ENCODE measurements around the gene UBE2E1.

UBE2E1 gene

DNA sequence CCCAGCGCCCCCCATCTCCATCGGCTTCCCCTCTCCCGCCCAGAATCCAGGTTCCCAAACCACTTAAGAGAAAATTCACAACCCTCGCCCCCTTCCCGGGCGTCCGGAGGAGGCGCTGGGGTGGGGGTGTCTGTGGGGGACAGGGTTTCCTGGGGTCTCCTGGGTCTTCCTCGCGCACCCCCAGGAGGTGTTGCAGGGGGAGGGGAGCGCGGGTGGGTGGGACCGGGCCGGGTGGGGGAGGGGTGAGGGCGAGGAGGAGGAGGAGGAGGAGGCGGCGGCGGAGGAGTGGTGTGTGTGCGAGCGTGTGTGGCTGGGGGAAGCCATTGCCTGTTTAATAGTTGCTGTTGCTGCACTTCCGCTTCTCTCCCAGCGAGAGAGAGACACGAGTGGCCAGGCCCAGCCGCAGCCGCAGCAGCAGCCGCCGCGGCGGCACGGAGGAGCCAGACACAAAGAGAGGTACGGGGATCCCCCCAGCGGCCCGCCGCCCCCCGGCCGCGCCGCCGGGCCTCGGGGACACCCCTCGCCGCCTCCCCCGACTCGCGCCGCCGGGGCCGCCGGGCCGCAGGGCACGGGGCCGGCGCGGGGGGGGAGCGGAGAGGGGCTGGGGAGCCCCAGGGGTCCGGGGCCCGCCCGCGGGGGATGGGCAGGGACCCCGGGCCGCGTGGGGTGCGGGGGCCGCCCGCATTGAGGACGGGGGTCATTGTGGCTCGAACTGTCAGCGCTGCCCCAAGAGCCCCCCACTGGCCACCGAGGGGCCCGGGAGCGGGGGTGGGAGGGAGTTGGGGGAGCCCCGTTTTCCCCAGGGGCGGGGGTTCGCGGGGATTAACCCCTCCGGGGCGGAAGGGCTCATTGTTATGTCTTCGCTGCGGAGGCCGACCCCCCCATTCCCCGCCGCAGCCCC lies at the start of gene UBE2E1:
TSS of gene UBE2E1 (plus strand) at position 323 of the 901 bp plus-strand sequence. CDS start 1,315 bp downstream, outside the sequence.
- TF ChIP-seq, protein P1, sequence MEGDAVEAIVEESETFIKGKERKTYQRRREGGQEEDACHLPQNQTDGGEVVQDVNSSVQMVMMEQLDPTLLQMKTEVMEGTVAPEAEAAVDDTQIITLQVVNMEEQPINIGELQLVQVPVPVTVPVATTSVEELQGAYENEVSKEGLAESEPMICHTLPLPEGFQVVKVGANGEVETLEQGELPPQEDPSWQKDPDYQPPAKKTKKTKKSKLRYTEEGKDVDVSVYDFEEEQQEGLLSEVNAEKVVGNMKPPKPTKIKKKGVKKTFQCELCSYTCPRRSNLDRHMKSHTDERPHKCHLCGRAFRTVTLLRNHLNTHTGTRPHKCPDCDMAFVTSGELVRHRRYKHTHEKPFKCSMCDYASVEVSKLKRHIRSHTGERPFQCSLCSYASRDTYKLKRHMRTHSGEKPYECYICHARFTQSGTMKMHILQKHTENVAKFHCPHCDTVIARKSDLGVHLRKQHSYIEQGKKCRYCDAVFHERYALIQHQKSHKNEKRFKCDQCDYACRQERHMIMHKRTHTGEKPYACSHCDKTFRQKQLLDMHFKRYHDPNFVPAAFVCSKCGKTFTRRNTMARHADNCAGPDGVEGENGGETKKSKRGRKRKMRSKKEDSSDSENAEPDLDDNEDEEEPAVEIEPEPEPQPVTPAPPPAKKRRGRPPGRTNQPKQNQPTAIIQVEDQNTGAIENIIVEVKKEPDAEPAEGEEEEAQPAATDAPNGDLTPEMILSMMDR (IDR thresholded peaks at IDR 0.05): no peak
- no peaks in the 10 kb centered on the region for H3K27me3 ChIP-seq
- peak within 1 kb of the TSS; percentile 80 for H3K27ac ChIP-seq
- H3K36me3 ChIP-seq: no peaks in the 10 kb centered on the region
- peak within 1 kb of the TSS; percentile 61 to 75 for H3K4me3 ChIP-seq (ENCODE audit: low read depth in 1 of 2, low read length in 1 of 2)
- peaks cover 21 to 33% of the 10 kb centered on the region in 2 experiments for H3K4me1 ChIP-seq (ENCODE audit: control insufficient read depth in 1 of 2, insufficient read depth in 1 of 2, low read depth in 1 of 2, low read length in 1 of 2)
- H3K9me3 ChIP-seq: no peaks in the 10 kb centered on the region

- no peak overlapping the region for H3K4me3 ChIP-seq (ENCODE audit: low read depth in 1 of 2, low read length in 1 of 2)
- H3K36me3 ChIP-seq: no peaks in the 10 kb centered on the region
- peaks cover under 1% of the 10 kb centered on the region in 2 experiments for H3K4me1 ChIP-seq (ENCODE audit: control insufficient read depth in 1 of 2, insufficient read depth in 1 of 2, low read depth in 1 of 2, low read length in 1 of 2)
- H3K27ac ChIP-seq: no peak overlapping the region
- TF ChIP-seq, protein P1 (IDR thresholded peaks at IDR 0.05): no peak
- H3K27me3 ChIP-seq: no peaks in the 10 kb centered on the region
- no peaks in the 10 kb centered on the region for H3K9me3 ChIP-seq
Observed at GRCh38 chr3:23756206-23756840, 49.4 kb upstream of the UBE2E1 start.

GRCh38 chr3:23758253-23758838 lies 47.4 kb upstream of the UBE2E1 start:
- H3K27ac ChIP-seq: no peak overlapping the region
- TF ChIP-seq, protein P1 (IDR thresholded peaks at IDR 0.05): no peak
- H3K4me1 ChIP-seq (ENCODE audit: control insufficient read depth in 1 of 2, insufficient read depth in 1 of 2, low read depth in 1 of 2, low read length in 1 of 2): peaks cover 2 to 3% of the 10 kb centered on the region in 2 experiments
- no peaks in the 10 kb centered on the region for H3K9me3 ChIP-seq
- H3K4me3 ChIP-seq (ENCODE audit: low read depth in 1 of 2, low read length in 1 of 2): no peak overlapping the region
- H3K36me3 ChIP-seq: no peaks in the 10 kb centered on the region
- H3K27me3 ChIP-seq: no peaks in the 10 kb centered on the region

DNA sequence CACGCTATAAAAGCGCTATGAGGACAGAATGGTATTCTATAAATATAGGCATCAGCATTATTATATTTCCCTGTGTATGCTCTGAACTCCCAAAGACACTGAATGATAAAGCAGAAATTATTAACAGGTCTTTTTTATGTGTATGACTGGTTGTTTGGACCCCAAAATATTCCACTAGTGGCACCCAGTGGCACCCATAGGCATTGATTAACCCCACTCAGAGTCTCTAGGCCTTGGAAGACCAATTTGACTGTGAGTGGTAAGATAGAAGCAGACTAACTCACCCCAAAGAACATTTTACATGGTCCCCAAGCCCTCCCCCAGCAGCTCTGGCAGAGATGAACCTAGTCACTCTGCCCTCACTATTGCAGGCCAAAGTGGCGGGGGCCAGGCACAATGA lies 45.4 kb upstream of the UBE2E1 start:
- H3K9me3 ChIP-seq: no peaks in the 10 kb centered on the region
- no peaks in the 10 kb centered on the region for H3K36me3 ChIP-seq
- TF ChIP-seq, protein P1 (IDR thresholded peaks at IDR 0.05): no peak
- no peak overlapping the region for H3K4me3 ChIP-seq (ENCODE audit: low read depth in 1 of 2, low read length in 1 of 2)
- no peaks in the 10 kb centered on the region for H3K27me3 ChIP-seq
- H3K4me1 ChIP-seq (ENCODE audit: control insufficient read depth in 1 of 2, insufficient read depth in 1 of 2, low read depth in 1 of 2, low read length in 1 of 2): peaks cover 2 to 3% of the 10 kb centered on the region in 2 experiments
- H3K27ac ChIP-seq: no peak overlapping the region

DNA sequence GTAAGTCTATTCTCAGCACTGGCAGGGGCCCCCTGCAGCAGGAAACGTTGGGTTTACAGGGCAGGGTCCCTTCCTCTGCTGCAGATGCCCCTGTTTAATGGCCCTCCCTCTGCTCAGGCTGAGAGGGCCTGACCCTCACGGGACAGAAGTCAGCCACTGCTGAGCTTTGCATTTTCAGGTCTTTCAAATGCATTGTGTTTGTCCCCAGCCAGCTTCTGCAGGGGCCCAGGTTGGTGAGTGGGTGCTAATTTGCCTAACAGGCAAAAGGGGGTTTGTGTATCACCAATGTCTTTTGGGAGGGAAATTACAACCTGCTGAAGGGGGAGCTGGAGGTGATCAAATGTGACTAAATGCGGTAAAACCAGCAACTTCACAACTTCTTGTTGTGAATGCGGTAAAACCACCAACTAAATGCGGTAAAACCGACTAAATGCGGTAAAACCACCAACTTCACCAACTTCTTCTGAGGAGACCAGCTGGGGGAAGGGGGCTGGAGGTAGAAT lies 44.8 kb upstream of the UBE2E1 start:
- H3K4me3 ChIP-seq (ENCODE audit: low read depth in 1 of 2, low read length in 1 of 2): no peak overlapping the region
- no peaks in the 10 kb centered on the region for H3K9me3 ChIP-seq

More for the DNA sequence above, 44.8 kb upstream of the UBE2E1 start:
- H3K27ac ChIP-seq: no peak overlapping the region
- H3K36me3 ChIP-seq: no peaks in the 10 kb centered on the region
- no peaks in the 10 kb centered on the region for H3K27me3 ChIP-seq
- TF ChIP-seq, protein P1 (IDR thresholded peaks at IDR 0.05): no peak
- H3K4me1 ChIP-seq (ENCODE audit: control insufficient read depth in 1 of 2, insufficient read depth in 1 of 2, low read depth in 1 of 2, low read length in 1 of 2): peaks cover 2 to 3% of the 10 kb centered on the region in 2 experiments
